OCI-LY7 (cell line): Measurements from ENCODE around the gene TTC28.

Source experiments
- CTCF ChIP-seq: fragments of 200-600 bp; sonication (generic); conservative IDR thresholded peaks from 2 replicates; pipeline ENCODE4 v1.5.1; 2014; ENCODE audit warnings: mild to moderate bottlenecking, antibody characterized with exemption, low read length, moderate library complexity, mixed read lengths
- EZH2phosphoT487 ChIP-seq: fragments of 200-600 bp; sonication (generic); IDR thresholded peaks from 2 replicates; pipeline ENCODE4 v1.6.1; 2018; ENCODE audit warnings: low read depth, borderline replicate concordance, mild to moderate bottlenecking, mixed run types, antibody characterized with exemption, low read length, moderate library complexity, mixed read lengths

- TF ChIP-seq EZH2phosphoT487: no peak
- TF ChIP-seq CTCF: no peak
Measured at GRCh38 chr22:28373831-28374230, 305.8 kb downstream of the TTC28 start.
